ES-I3 (cell line): Measurements from ENCODE around the gene CALCOCO2.

ENCODE experiments used
- H3K36me3 ChIP-seq: 2 replicates; pipeline ENCODE4 v1.6.1; 2013; ENCODE audit warnings: mild to moderate bottlenecking, low read length, control low read depth, moderate library complexity; ENCODE audit not compliant: insufficient read depth
- H3K4me1 ChIP-seq: 2 replicates; pipeline ENCODE4 v1.6.1; 2013; ENCODE audit warnings: mild to moderate bottlenecking, control low read depth, low read length; ENCODE audit not compliant: insufficient read depth
- H3K9ac ChIP-seq: 2 replicates; pipeline ENCODE4 v1.6.1; 2013; ENCODE audit warnings: low read depth, mild to moderate bottlenecking, low read length, moderate library complexity
- H3K9me3 ChIP-seq: 2 replicates; pipeline ENCODE4 v1.6.1; 2013; ENCODE audit warnings: mild to moderate bottlenecking, low read length, moderate library complexity; ENCODE audit not compliant: control insufficient read depth, insufficient read depth

CALCOCO2 gene

GRCh38 chr17:48873696-48874443 is 43.0 kb downstream of the CALCOCO2 start:
- Histone ChIP-seq H3K36me3 (no peaks in the 10 kb centered on the region), H3K9ac (no peak overlapping the region), H3K9me3 (no peaks in the 10 kb centered on the region), H3K4me1 (peaks cover 10% of the 10 kb centered on the region; the same call in 1 of the 2 replicates)

- H3K9me3 ChIP-seq: no peaks in the 10 kb centered on the region
- no peaks in the 10 kb centered on the region for H3K36me3 ChIP-seq
- H3K9ac ChIP-seq: no peak overlapping the region
- no peaks in the 10 kb centered on the region; the same call in 1 of the 2 replicates for H3K4me1 ChIP-seq
Measured at GRCh38 chr17:48878920-48879898, 48.4 kb downstream of the CALCOCO2 start.

- H3K36me3 ChIP-seq: no peaks in the 10 kb centered on the region
- H3K9me3 ChIP-seq: no peaks in the 10 kb centered on the region
Measured at GRCh38 chr17:48882272-48882671, 51.4 kb downstream of the CALCOCO2 start.

GRCh38 chr17:48883171-48883570 is 52.3 kb downstream of the CALCOCO2 start:
- no peak overlapping the region for H3K9ac ChIP-seq
- no peaks in the 10 kb centered on the region for H3K9me3 ChIP-seq
- peaks cover 11% of the 10 kb centered on the region for H3K4me1 ChIP-seq
- H3K36me3 ChIP-seq: no peaks in the 10 kb centered on the region

More at GRCh38 chr17:48882272-48882671, 51.4 kb downstream of the CALCOCO2 start:
- Histone ChIP-seq H3K9ac (no peak overlapping the region), H3K4me1 (peaks cover 11% of the 10 kb centered on the region)

GRCh38 chr17:48890086-48890485 is 59.3 kb downstream of the CALCOCO2 start:
- Histone ChIP-seq H3K9ac (no peak overlapping the region), H3K9me3 (no peaks in the 10 kb centered on the region), H3K36me3 (0 out of 2 replicates have a peak, but pooled peaks cover 3% of the 10 kb centered on the region), H3K4me1 (peaks cover 8% of the 10 kb centered on the region)

- Histone ChIP-seq H3K9me3 (no peaks in the 10 kb centered on the region), H3K36me3 (peaks cover 16% of the 10 kb centered on the region; the same call in 1 of the 2 replicates), H3K4me1 (peaks cover 3% of the 10 kb centered on the region; the same call in 1 of the 2 replicates), H3K9ac (peak overlapping the region; percentile 91)
Measured at GRCh38 chr17:48892940-48893645, 62.3 kb downstream of the CALCOCO2 start.

GRCh38 chr17:48893646-48894508 is 63.0 kb downstream of the CALCOCO2 start:
- H3K9me3 ChIP-seq: no peaks in the 10 kb centered on the region
- H3K4me1 ChIP-seq: peaks cover 4% of the 10 kb centered on the region
- peaks cover 17% of the 10 kb centered on the region; the same call in 1 of the 2 replicates for H3K36me3 ChIP-seq
- H3K9ac ChIP-seq: peak overlapping the region; percentile 91

- Histone ChIP-seq H3K9ac (no peak overlapping the region), H3K36me3 (peaks cover 17% of the 10 kb centered on the region; the same call in 1 of the 2 replicates), H3K4me1 (peaks cover 4% of the 10 kb centered on the region), H3K9me3 (no peaks in the 10 kb centered on the region)
Measured at GRCh38 chr17:48894886-48895285, 64.1 kb downstream of the CALCOCO2 start.

- H3K36me3 ChIP-seq: 0 out of 2 replicates have a peak, but pooled peaks cover 4% of the 10 kb centered on the region
- H3K9me3 ChIP-seq: no peaks in the 10 kb centered on the region
- H3K4me1 ChIP-seq: peaks cover 4% of the 10 kb centered on the region; the same call in 1 of the 2 replicates
- no peak overlapping the region for H3K9ac ChIP-seq
Measured at GRCh38 chr17:48901241-48901640, 70.4 kb downstream of the CALCOCO2 start.

- Histone ChIP-seq H3K4me1 (no peaks in the 10 kb centered on the region; the same call in 1 of the 2 replicates), H3K9me3 (no peaks in the 10 kb centered on the region), H3K9ac (no peak overlapping the region), H3K36me3 (no peaks in the 10 kb centered on the region)
Measured at GRCh38 chr17:48903401-48903800, 72.6 kb downstream of the CALCOCO2 start.

- Histone ChIP-seq H3K36me3 (no peaks in the 10 kb centered on the region), H3K9ac (no peak overlapping the region), H3K4me1 (no peaks in the 10 kb centered on the region), H3K9me3 (no peaks in the 10 kb centered on the region)
Measured at GRCh38 chr17:48904428-48904827, 73.6 kb downstream of the CALCOCO2 start.

GRCh38 chr17:48905987-48906515 is 75.2 kb downstream of the CALCOCO2 start:
- no peak overlapping the region for H3K9ac ChIP-seq
- H3K36me3 ChIP-seq: peaks cover 9% of the 10 kb centered on the region
- no peaks in the 10 kb centered on the region for H3K9me3 ChIP-seq
- H3K4me1 ChIP-seq: peaks cover 14% of the 10 kb centered on the region

GRCh38 chr17:48907713-48908046 is 76.8 kb downstream of the CALCOCO2 start:
- Histone ChIP-seq H3K9me3 (no peaks in the 10 kb centered on the region), H3K4me1 (peaks cover 14% of the 10 kb centered on the region), H3K36me3 (peaks cover 24% of the 10 kb centered on the region), H3K9ac (peak overlapping the region; percentile 55)
